ENCODE measurements around the gene MEG3. TPM values are rescaled to one million over a fixed set of nuclear protein-coding genes. Genes with fewer than 3 reads are reported as not detected.

MEG3 gene
- total RNA-seq, 1 experiment from 2014 or later = not detected

GRCh38 chr14:100856056-100856950 lies 30.4 kb downstream of the MEG3 start:
- peaks cover 25% of the 10 kb centered on the region for H3K27me3 Mint-ChIP-seq (ENCODE audit: insufficient read depth, unreplicated experiment)
- BruUV-seq (replicated peaks) = no TSS peak
- no peaks in the 10 kb centered on the region for H3K36me3 Mint-ChIP-seq (ENCODE audit: insufficient read depth, unreplicated experiment)
- TF ChIP-seq, protein P1, sequence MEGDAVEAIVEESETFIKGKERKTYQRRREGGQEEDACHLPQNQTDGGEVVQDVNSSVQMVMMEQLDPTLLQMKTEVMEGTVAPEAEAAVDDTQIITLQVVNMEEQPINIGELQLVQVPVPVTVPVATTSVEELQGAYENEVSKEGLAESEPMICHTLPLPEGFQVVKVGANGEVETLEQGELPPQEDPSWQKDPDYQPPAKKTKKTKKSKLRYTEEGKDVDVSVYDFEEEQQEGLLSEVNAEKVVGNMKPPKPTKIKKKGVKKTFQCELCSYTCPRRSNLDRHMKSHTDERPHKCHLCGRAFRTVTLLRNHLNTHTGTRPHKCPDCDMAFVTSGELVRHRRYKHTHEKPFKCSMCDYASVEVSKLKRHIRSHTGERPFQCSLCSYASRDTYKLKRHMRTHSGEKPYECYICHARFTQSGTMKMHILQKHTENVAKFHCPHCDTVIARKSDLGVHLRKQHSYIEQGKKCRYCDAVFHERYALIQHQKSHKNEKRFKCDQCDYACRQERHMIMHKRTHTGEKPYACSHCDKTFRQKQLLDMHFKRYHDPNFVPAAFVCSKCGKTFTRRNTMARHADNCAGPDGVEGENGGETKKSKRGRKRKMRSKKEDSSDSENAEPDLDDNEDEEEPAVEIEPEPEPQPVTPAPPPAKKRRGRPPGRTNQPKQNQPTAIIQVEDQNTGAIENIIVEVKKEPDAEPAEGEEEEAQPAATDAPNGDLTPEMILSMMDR (IDR thresholded peaks at IDR 0.05; ENCODE audit: unreplicated experiment) = no peak
- no peak overlapping the region for H3K27ac Mint-ChIP-seq (ENCODE audit: low read depth, unreplicated experiment)
- no peaks in the 10 kb centered on the region for H3K9me3 Mint-ChIP-seq (ENCODE audit: unreplicated experiment)
- ChIA-PET POLR2A (interaction anchor here (0.7 kb wide), 1 partner anchor 474 kb away, joined by 4 read pairs; no protein-coding TSS in a partner anchor), CTCF (interaction anchor here (0.6 to 0.7 kb wide), 2 partner anchors 203 to 383 kb away, joined by 3 read pairs; no protein-coding TSS in a partner anchor)
- H3K4me3 Mint-ChIP-seq (ENCODE audit: unreplicated experiment) = no peak overlapping the region
- no peak for DNase-seq (ENCODE audit: unreplicated experiment)
- intact Hi-C loops (cut with micrococcal nuclease) = loop anchor here (10.0 kb wide), 1 partner anchor 192 kb away; no protein-coding TSS in a partner anchor
- no peaks in the 10 kb centered on the region for H3K4me1 Mint-ChIP-seq (ENCODE audit: insufficient read depth, unreplicated experiment)

DNA sequence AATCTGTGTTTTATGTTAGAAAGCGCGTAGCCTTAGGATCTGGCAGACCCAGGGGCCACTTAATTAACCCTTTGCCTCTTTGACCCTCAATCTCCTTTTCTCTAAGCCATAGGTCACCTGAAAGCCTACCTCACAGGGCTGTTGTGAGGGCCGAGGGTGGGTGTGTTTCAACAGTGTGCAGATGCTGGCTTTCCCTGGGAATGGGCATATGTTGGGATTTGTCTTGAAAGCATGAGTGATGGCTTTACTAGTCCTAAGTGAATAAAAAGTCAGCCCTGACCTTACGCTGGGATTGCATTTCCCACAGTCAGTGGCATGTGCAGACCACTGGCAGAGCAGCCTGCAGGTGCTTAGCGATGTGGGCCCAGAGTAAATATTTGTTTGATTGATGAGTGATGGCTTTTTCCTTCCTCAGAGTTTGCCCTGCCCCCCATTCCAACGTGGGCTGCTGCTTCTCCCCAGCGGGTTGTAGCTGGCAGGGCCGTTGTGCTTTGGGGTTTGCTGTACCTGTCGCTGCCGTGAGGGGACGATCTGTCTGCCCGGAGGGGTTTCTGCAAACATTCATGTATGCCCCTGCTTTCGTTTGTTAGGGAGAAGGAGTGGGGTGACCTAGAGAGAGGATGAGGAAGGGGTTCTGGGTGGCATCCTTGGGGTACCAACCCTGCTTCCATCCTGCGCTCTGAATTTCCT lies 31.5 kb downstream of the MEG3 start:
- no peaks in the 10 kb centered on the region for H3K36me3 Mint-ChIP-seq (ENCODE audit: insufficient read depth, unreplicated experiment)

DNA sequence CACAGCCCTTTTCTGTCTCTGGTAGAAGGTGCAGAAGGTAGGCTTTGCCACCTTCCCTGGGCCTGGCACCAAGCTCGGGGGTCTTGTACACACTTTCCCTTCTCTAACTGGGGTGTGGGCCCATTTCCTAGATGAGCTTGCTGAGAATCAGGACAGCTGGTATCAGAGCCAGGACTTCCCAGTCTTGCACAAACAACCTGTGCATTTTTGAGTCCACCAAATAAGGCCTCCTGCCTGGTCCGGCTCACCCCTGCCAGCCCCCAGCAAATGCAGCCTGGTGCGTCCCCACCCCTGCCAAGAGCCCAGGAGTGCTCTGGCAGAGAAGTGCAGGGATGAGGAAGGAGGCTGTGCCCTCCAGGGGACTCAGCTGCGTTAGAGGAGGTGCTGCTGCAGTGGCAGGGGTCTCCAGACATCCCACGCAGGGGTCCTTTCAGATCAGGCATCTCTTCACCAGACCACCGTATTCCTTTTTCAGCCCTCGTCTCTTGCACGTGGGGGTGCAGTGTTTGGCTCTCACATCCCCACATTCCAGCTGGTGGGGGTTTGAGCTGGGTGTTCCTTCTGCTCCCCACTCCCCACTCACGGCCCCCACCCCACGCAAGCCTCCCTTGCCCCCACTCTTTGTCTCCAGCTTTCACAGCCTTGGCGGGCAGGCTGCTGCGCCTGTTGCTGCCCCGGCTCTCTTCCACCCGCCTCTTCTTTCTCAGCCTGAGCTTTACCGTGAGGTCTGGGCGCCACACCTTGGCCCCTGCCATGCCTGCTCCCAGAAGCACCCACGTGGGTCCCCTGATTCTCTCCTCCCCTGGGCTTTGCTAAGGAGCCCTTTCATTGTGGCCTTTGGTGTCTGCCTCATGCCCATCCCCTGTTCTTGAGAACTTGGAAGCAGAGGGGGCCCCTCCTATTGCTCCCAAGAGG lies 32.3 kb downstream of the MEG3 start:
- ChIA-PET POLR2A (no interaction called here), CTCF (interaction anchor here (0.6 kb wide), 1 partner anchor 902 kb away, joined by 6 read pairs; no protein-coding TSS in a partner anchor)
- Mint-ChIP-seq H3K36me3 (ENCODE audit: insufficient read depth, unreplicated experiment) (no peaks in the 10 kb centered on the region), H3K27me3 (ENCODE audit: insufficient read depth, unreplicated experiment) (peaks cover 25% of the 10 kb centered on the region), H3K9me3 (ENCODE audit: unreplicated experiment) (no peaks in the 10 kb centered on the region), H3K27ac (ENCODE audit: low read depth, unreplicated experiment) (no peak overlapping the region), H3K4me3 (ENCODE audit: unreplicated experiment) (no peak overlapping the region), H3K4me1 (ENCODE audit: insufficient read depth, unreplicated experiment) (no peaks in the 10 kb centered on the region)
- BruUV-seq (replicated peaks) = no TSS peak
- intact Hi-C loops (cut with micrococcal nuclease) = loop anchor here (10.0 kb wide), 1 partner anchor 193 kb away; no protein-coding TSS in a partner anchor
- no peak for DNase-seq (ENCODE audit: unreplicated experiment)
- TF ChIP-seq, protein P1 (IDR thresholded peaks at IDR 0.05; ENCODE audit: unreplicated experiment) = no peak

More for the DNA sequence above, 31.5 kb downstream of the MEG3 start:
- ChIA-PET POLR2A (interaction anchor here (0.7 kb wide), 1 partner anchor 475 kb away, joined by 4 read pairs; no protein-coding TSS in a partner anchor), CTCF (interaction anchor here (0.7 kb wide), 1 partner anchor 382 kb away, joined by 3 read pairs; no protein-coding TSS in a partner anchor)
- BruUV-seq (replicated peaks) = no TSS peak
- Mint-ChIP-seq H3K9me3 (ENCODE audit: unreplicated experiment) (no peaks in the 10 kb centered on the region), H3K27ac (ENCODE audit: low read depth, unreplicated experiment) (no peak overlapping the region), H3K27me3 (ENCODE audit: insufficient read depth, unreplicated experiment) (peaks cover 25% of the 10 kb centered on the region), H3K4me1 (ENCODE audit: insufficient read depth, unreplicated experiment) (no peaks in the 10 kb centered on the region), H3K4me3 (ENCODE audit: unreplicated experiment) (no peak overlapping the region)
- intact Hi-C loops (cut with micrococcal nuclease) = loop anchor here (10.0 kb wide), 1 partner anchor 193 kb away; no protein-coding TSS in a partner anchor
- DNase-seq (ENCODE audit: unreplicated experiment) = no peak
- TF ChIP-seq, protein P1 (IDR thresholded peaks at IDR 0.05; ENCODE audit: unreplicated experiment) = no peak
